GM12892 (cell line): ENCODE data around the gene PNMA1.

ENCODE experiments used
- POLR2A ChIP-seq: IDR thresholded peaks from 2 replicates; pipeline ENCODE4 v1.6.1; 2011; ENCODE audit warnings: low read depth, low read length, control low read depth
- TAF1 ChIP-seq: IDR thresholded peaks from 2 replicates; pipeline ENCODE4 v1.6.1; 2011; ENCODE audit warnings: low read depth, mild to moderate bottlenecking, control low read depth, low read length, borderline replicate concordance

- TF ChIP-seq POLR2A (no peak), TAF1 (no peak)
Measured at GRCh38 chr14:73665130-73665529, 49.1 kb downstream of the PNMA1 start.
